ENCODE data around the gene PTPN11. TPM values are rescaled to one million over a fixed set of nuclear protein-coding genes. Genes with fewer than 3 reads are reported as not detected.

The PTPN11 gene
- total and polyA plus RNA-seq, 10 of the 15 experiments (the other 5 are each of a cell fraction or from before 2014, with no cell fraction given) = 14.6 to 85.2 (median 58.6) TPM

- Histone ChIP-seq H3K4me1 (ENCODE audit: control insufficient read depth, insufficient read depth, low read length) (peaks cover 5% of the 10 kb centered on the region; the same call in 1 of the 2 replicates), H4K20me1 (ENCODE audit: control insufficient read depth, insufficient read depth) (no peaks in the 10 kb centered on the region), H3K4me2 (ENCODE audit: control insufficient read depth, insufficient read depth) (peak overlapping the region; percentile 47; the same call in 1 of the 2 replicates), H3K27me3 (replicated peaks in 1 of 2; ENCODE audit: control insufficient read depth in 2 of 2, insufficient read depth in 2 of 2, low read length in 1 of 2) (no peaks in the 10 kb centered on the region), H2AFZ (ENCODE audit: control insufficient read depth, low read depth, low read length) (no peak overlapping the region), H3K9me3 (replicated peaks; ENCODE audit: control insufficient read depth, insufficient read depth, low read length) (no peaks in the 10 kb centered on the region; the same call in 2 of the 3 replicates), H3K9ac (ENCODE audit: control insufficient read depth, insufficient read depth, low read length) (no peak overlapping the region), H3K36me3 (ENCODE audit: control insufficient read depth in 2 of 2, insufficient read depth in 2 of 2, low read length in 1 of 2) (no peaks in the 10 kb centered on the region; a peak in 2 of 4 replicates), H3K79me2 (ENCODE audit: control insufficient read depth, insufficient read depth, low read length) (peaks cover 44% of the 10 kb centered on the region), H3K4me3 (no peak overlapping the region), H3K27ac (ENCODE audit: control insufficient read depth, insufficient read depth) (no peak overlapping the region)
- DNase-seq (ENCODE audit: low read depth, low spot score) = no peak
- ChIA-PET POLR2A (no interaction called here), RAD21 (ENCODE audit: unreplicated experiment) (no interaction called here), SMC1A (ENCODE audit: uncharacterized antibody, unreplicated experiment) (interaction anchor here (1.3 to 1.8 kb wide), 3 partner anchors 16 to 21 kb away, joined by 3 to 6 read pairs (median 4); no protein-coding TSS in a partner anchor), CTCF (interaction anchor here (0.6 to 1.8 kb wide), 4 partner anchors 172 to 1625 kb away, joined by 3 to 7 read pairs (median 3); no protein-coding TSS in a partner anchor)
- 0 out of 2 replicates have a peak, but pooled peaks have one; percentile 17 for TF ChIP-seq EED (IDR thresholded peaks at IDR 0.05; ENCODE audit: low read depth)
- TF ChIP-seq SREBF1 (IDR thresholded peaks at IDR 0.05; ENCODE audit: low read length) = no peak
- no TSS peak for BruUV-seq (replicated peaks)
- WGBS (ENCODE audit: insufficient coverage, insufficient replicate concordance, low lambda C conversion rate, missing lambda C conversion rate) = 66% methylated on average over 8 of the region's 8 CpGs
- ATAC-seq = no peak; the same call in 2 of the 3 replicates
- intact Hi-C loops (cut with micrococcal nuclease; ENCODE audit: unreplicated experiment) (no loop called here), in situ Hi-C loops (cut with MboI) (no loop called here)
- FAIRE-seq = no peak
These were observed 47.8 kb upstream of the PTPN11 start for GRCh38 chr12:112370868-112371510.

- peaks cover 55% of the 10 kb centered on the region for H3K79me2 ChIP-seq (ENCODE audit: control insufficient read depth, insufficient read depth, low read length)
- intact Hi-C loops (cut with micrococcal nuclease; ENCODE audit: unreplicated experiment) = no loop called here
- no peak for ATAC-seq
- H4K20me1 ChIP-seq (ENCODE audit: control insufficient read depth, insufficient read depth) = no peaks in the 10 kb centered on the region
- no peaks in the 10 kb centered on the region; the same call in 2 of the 3 replicates for H3K9me3 ChIP-seq (replicated peaks; ENCODE audit: control insufficient read depth, insufficient read depth, low read length)
- H3K4me2 ChIP-seq (ENCODE audit: control insufficient read depth, insufficient read depth) = no peak overlapping the region
- DNase-seq (ENCODE audit: low read depth, low spot score) = no peak
- peaks cover 5% of the 10 kb centered on the region; the same call in 1 of the 2 replicates for H3K4me1 ChIP-seq (ENCODE audit: control insufficient read depth, insufficient read depth, low read length)
- H3K36me3 ChIP-seq (ENCODE audit: control insufficient read depth in 2 of 2, insufficient read depth in 2 of 2, low read length in 1 of 2) = no peaks in the 10 kb centered on the region; a peak in 2 of 4 replicates
- H3K9ac ChIP-seq (ENCODE audit: control insufficient read depth, insufficient read depth, low read length) = no peak overlapping the region
- no peak overlapping the region for H3K27ac ChIP-seq (ENCODE audit: control insufficient read depth, insufficient read depth)
- ChIA-PET CTCF (interaction anchor here (1.0 kb wide), 1 partner anchor 12 kb away, joined by 3 read pairs; no protein-coding TSS in a partner anchor), SMC1A (ENCODE audit: uncharacterized antibody, unreplicated experiment) (interaction anchor here (1.1 kb wide), 1 partner anchor 10 kb away, joined by 3 read pairs; no protein-coding TSS in a partner anchor), RAD21 (ENCODE audit: unreplicated experiment) (no interaction called here), POLR2A (no interaction called here)
- in situ Hi-C loops (cut with MboI) = no loop called here
- no peaks in the 10 kb centered on the region for H3K27me3 ChIP-seq (replicated peaks in 1 of 2; ENCODE audit: control insufficient read depth in 2 of 2, insufficient read depth in 2 of 2, low read length in 1 of 2)
- no peak overlapping the region for H3K4me3 ChIP-seq
- WGBS (ENCODE audit: insufficient coverage, insufficient replicate concordance, low lambda C conversion rate, missing lambda C conversion rate) = 98% methylated on average over 3 of the region's 3 CpGs
- no TSS peak for BruUV-seq (replicated peaks)
- H2AFZ ChIP-seq (ENCODE audit: control insufficient read depth, low read depth, low read length) = no peak overlapping the region
- TF ChIP-seq SP1 (IDR thresholded peaks at IDR 0.05; ENCODE audit: low read depth, low read length) (no peak), KDM1A (IDR thresholded peaks at IDR 0.05; ENCODE audit: borderline replicate concordance) (no peak), RFX5 (IDR thresholded peaks at IDR 0.05; ENCODE audit: low read depth, low read length) (no peak), NFYA (IDR thresholded peaks at IDR 0.05; ENCODE audit: borderline replicate concordance, low read depth, low read length) (no peak), ZNF592 (IDR thresholded peaks at IDR 0.05) (no peak)
- no peak for FAIRE-seq
These were observed 44.5 kb upstream of the PTPN11 start for GRCh38 chr12:112374166-112374740.

All from GM12878 (cell line).